Dedifferentiated amniotic fluid mesenchymal stem cell (primary cell): ENCODE measurements around the gene MAN2A2.
"Not testable (repeated sequence)": the region's sequence is repeated elsewhere in the genome, so short reads cannot be mapped to it uniquely, and the experiment has no call there.

Experiments used
- DNase-seq: peaks from one replicate; pipeline ENCODE4 v3.0.0-alpha.2; 2016; ENCODE audit errors: extremely low spot score

The MAN2A2 gene

GRCh38 chr15:90918034-90918788 lies 15.1 kb downstream of the MAN2A2 start:
- no peak for DNase-seq

- no peak for DNase-seq
These were observed 15.7 kb downstream of the MAN2A2 start for GRCh38 chr15:90918835-90919234.

- no peak for DNase-seq
These were observed 18.8 kb downstream of the MAN2A2 start for GRCh38 chr15:90921887-90922286.

- DNase-seq = not testable (repeated sequence)
These were observed 19.7 kb downstream of the MAN2A2 start for GRCh38 chr15:90922712-90923322.

- DNase-seq = no peak
These were observed 21.3 kb downstream of the MAN2A2 start for GRCh38 chr15:90924375-90924774.

- not testable (repeated sequence) for DNase-seq
These were observed 23.7 kb downstream of the MAN2A2 start for GRCh38 chr15:90926766-90927165.

GRCh38 chr15:90928106-90928505 lies 25.0 kb downstream of the MAN2A2 start:
- DNase-seq = not testable (repeated sequence)

- peak; percentile 18 for DNase-seq
These were observed 26.3 kb downstream of the MAN2A2 start for GRCh38 chr15:90929246-90930019.

- DNase-seq = no peak
These were observed 27.9 kb downstream of the MAN2A2 start for GRCh38 chr15:90930861-90931574.

- DNase-seq = no peak
These were observed 28.4 kb downstream of the MAN2A2 start for GRCh38 chr15:90931575-90931827.

- peak; percentile 76 for DNase-seq
These were observed 28.9 kb downstream of the MAN2A2 start, which contains the start of gene HDDC3 for GRCh38 chr15:90931828-90932659. Gene HDDC3, minus strand, starts transcription at chr15:90932549. Its CDS starts 9 bp downstream, at chr15:90932540.

- no peak for DNase-seq
These were observed 29.5 kb downstream of the MAN2A2 start for GRCh38 chr15:90932660-90932991.

- DNase-seq = no peak
These were observed 30.2 kb downstream of the MAN2A2 start for GRCh38 chr15:90933301-90933700.

- peak; percentile 69 for DNase-seq
These were observed 31.3 kb downstream of the MAN2A2 start for GRCh38 chr15:90934256-90934948.

GRCh38 chr15:90934949-90935751 lies 32.0 kb downstream of the MAN2A2 start, which contains the start of gene UNC45A:
Gene UNC45A, plus strand, starts transcription at chr15:90935285. Its CDS starts 40 bp downstream, at chr15:90935325.
- DNase-seq = peak; percentile 57

- no peak for DNase-seq
These were observed 33.7 kb downstream of the MAN2A2 start for GRCh38 chr15:90936823-90937222.

GRCh38 chr15:90938261-90938660 lies 35.2 kb downstream of the MAN2A2 start:
- DNase-seq = no peak

- DNase-seq = no peak
These were observed 36.7 kb downstream of the MAN2A2 start for GRCh38 chr15:90939756-90940155.

GRCh38 chr15:90941038-90941437 lies 37.9 kb downstream of the MAN2A2 start:
- no peak for DNase-seq
